Measurements from ENCODE around the gene STX18. TPM values are rescaled to one million over a fixed set of nuclear protein-coding genes. Genes with fewer than 3 reads are reported as not detected.
"Not testable (repeated sequence)": the region's sequence is repeated elsewhere in the genome, so short reads cannot be mapped to it uniquely, and the experiment has no call there.

The STX18 gene
- total RNA-seq, 2 experiments from 2014 or later: 28.8 to 32.0 TPM

GRCh38 chr4:4559596-4559995 is 17.7 kb upstream of the STX18 start:
- CTCF ChIA-PET: no interaction called here
- POLR2A ChIA-PET: interaction anchor here (0.6 kb wide), 1 partner anchor 65 kb away, joined by 6 read pairs; no protein-coding TSS in a partner anchor

DNA sequence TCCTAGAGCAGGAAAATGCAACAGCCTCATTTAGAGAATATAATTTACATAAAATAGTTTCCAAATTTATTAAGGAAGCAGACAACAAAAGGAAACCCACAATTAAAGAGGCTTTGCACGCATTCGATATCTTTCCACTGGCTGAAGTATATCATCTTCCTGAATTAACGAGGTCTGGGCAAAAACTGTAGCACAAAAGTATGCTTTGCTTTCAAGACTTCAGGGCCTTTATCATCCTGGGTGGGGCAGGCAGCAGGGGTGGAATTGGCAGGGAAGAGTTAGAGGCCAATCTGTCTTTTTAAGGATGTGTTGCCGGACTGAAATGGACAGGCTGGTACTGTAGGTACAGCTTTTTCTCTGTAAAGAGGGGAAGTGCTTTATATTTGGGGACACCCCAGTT is 17.0 kb upstream of the STX18 start:
- POLR2A ChIA-PET: no interaction called here
- CTCF ChIA-PET: no interaction called here

DNA sequence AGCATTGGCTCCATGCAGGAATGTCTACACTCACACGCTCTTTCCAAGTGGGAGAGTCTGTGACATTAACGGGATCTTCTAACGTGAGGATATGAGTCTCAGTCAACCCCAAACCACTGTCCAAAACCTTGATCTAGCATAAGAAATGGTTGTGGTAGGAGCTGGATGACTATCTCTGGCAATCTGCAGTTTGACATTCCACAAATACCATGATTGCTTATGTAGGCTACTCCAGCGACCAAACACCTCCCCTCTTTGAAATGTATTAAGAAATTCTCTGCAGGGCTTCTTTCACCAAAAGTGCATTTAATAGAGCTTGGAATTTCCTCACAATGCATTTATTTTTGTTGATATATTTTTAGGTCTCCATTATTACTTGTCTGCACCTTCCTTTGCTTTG is 14.1 kb upstream of the STX18 start:
- ChIA-PET POLR2A (interaction anchor here (1.7 kb wide), 1 partner anchor 14 kb away, joined by 4 read pairs; the partner anchor contains the start of gene STX18), CTCF (no interaction called here)

DNA sequence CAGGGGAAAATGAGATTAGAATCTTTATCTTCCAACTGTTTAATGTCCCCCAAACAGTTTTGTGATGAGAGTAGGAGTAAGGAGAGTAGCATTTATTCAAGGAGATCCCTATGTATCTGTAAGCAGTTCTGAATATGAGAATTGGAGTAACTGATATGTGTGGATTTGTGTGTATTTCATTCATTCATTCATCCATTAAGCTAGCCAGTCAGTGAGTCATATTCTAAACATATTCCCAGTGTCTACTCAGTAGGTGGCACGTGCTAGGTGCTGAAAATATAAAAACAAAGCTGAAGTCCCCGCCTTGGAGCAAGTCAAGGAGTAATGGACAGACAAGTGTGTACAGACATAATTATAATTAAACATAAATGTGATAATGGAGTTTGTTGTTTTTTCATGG is 12.4 kb upstream of the STX18 start:
- POLR2A ChIA-PET: no interaction called here

DNA sequence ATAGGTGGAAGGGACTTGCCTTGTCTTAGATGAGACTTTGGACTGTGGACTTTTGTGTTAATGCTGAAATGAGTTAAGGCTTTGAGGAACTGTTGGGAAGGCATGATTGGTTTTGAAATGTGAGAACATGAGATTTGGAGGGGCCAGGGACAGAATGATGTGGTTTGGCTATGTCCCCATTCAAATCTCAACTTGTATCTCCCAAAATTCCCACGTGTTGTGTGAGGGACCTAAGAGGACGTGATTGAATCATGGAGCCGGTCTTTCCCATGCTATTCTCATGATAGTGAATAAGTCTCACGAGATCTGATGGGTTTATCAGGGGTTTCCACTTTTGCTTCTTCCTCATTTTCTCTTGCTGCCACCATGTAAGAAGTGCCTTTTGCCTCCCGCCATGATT is 10.2 kb upstream of the STX18 start:
- CTCF ChIA-PET, POLR2A ChIA-PET: not testable (repeated sequence)

More for the DNA sequence above, 12.4 kb upstream of the STX18 start:
- CTCF ChIA-PET: interaction anchor here (1.2 kb wide), 1 partner anchor 9 kb away, joined by 3 read pairs; no protein-coding TSS in a partner anchor

GRCh38 chr4:4550161-4550560 is 8.3 kb upstream of the STX18 start:
- CTCF ChIA-PET, POLR2A ChIA-PET: not testable (repeated sequence)

GRCh38 chr4:4549534-4549933 is 7.7 kb upstream of the STX18 start:
- ChIA-PET CTCF (no interaction called here), POLR2A (no interaction called here)

DNA sequence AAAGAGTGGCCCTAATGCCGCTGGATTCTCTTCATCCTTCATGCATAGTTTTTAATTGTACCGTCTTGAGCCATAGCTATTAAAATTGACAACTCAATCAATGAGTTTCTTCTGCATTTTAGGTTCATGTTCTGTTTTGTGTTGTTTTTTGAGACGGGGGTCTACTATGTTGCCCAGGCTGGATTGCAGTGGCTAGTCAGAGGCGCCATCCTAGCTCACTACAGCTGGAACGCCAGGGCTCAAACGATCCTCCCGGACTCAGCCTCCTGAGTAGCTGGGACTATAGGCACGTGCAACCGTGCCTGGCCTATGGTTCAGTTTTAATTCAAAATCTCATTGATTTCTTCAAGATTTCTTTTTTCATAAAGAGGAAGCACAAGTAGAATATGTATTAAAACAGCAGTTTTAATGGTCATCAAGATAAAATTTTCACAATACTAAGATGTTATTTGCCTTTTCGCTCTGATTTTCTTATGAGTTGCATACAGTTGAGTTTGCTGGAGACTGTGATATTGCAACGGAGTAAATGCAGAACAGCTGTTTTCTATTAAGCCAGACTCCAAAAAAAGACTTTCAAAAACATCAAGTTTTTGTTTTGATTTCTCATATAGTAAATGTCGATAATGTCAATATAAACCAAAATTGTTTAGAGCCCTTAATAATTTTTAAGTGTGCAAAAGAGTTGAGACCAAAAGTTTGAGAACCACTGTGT is 1.1 kb upstream of the STX18 start:
- POLR2A ChIA-PET: interaction anchor here (1.2 to 1.6 kb wide), 3 partner anchors 13 to 33 kb away, joined by 4 to 7 read pairs (median 4); no protein-coding TSS in a partner anchor
- CTCF ChIA-PET: no interaction called here

- ChIA-PET CTCF (interaction anchor here (1.4 kb wide), 1 partner anchor 52 kb away, joined by 4 read pairs; no protein-coding TSS in a partner anchor), POLR2A (interaction anchor here (0.6 to 1.6 kb wide), 2 partner anchors 17 to 105 kb away, joined by 4 to 7 read pairs; no protein-coding TSS in a partner anchor)
Observed at GRCh38 chr4:4541040-4541631, 712 bp downstream of the STX18 start.

DNA sequence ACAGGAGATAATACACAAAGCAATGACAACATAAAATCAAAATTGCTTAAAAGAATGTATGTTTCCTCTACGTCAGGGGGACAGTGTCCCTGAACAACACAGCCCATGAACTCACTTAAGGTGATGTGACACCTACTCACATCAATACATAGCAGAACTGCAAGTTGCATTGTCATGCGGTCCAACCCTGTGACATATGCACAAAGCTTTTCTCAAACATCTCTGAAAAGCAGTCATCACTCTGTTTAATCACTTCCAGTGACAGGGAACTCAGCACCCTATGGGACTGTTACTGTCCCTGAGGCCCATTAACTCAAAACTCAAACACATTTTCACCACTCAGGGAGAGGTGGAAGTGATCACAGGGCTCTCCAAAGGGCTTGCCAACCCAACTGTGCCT is 2.4 kb downstream of the STX18 start:
- ChIA-PET CTCF (no interaction called here), POLR2A (no interaction called here)

DNA sequence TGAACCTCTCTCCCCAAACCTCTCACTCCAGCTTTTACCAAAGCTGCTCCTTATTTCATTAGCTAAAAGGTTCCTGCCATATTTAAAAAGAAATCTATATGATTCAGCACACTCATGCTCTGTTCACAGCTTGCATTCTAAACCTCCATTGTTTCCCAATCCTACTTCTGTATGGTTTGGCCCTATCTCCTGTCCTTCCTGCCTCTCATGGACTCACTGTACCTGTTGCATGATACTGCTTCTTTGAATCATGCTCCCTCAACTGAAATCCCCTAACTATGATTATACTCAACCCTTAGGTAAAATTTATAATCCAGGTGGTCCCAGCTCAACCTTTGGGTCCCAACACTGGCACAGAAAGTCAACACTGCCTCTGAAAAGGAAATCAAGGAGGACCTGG is 6.3 kb downstream of the STX18 start:
- ChIA-PET POLR2A (no interaction called here), CTCF (no interaction called here)

- ChIA-PET CTCF (no interaction called here), POLR2A (no interaction called here)
Observed at GRCh38 chr4:4534515-4535145, 7.2 kb downstream of the STX18 start.

GRCh38 chr4:4533461-4534169 is 8.2 kb downstream of the STX18 start:
- ChIA-PET POLR2A (no interaction called here), CTCF (no interaction called here)

GRCh38 chr4:4532371-4533154 is 9.3 kb downstream of the STX18 start:
- CTCF ChIA-PET: no interaction called here
- POLR2A ChIA-PET: no interaction called here

- CTCF ChIA-PET: no interaction called here
- POLR2A ChIA-PET: no interaction called here
Observed at GRCh38 chr4:4529392-4529791, 12.5 kb downstream of the STX18 start.

DNA sequence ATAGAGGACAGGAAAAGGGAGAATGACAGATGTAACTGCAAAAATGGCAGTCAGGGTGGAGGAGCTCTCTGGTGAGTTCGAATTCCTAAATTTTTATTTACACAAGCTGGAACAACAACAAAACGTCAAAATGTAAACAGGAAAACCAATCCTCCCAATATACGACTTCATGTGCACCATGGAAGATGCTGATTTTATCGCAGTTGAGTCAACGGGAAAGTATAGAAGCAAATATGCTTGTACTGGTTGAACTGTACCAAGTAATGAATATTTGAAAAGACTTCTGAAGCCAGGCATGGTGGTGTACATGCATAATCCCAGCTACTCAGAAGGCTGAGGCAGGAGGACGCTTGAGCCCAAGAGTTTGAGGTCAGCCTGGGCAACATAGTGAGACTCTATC is 15.4 kb downstream of the STX18 start:
- ChIA-PET CTCF (no interaction called here), POLR2A (no interaction called here)

GRCh38 chr4:4524364-4524763 is 17.5 kb downstream of the STX18 start:
- POLR2A ChIA-PET: interaction anchor here (1.5 kb wide), 1 partner anchor 18 kb away, joined by 7 read pairs; the partner anchor contains the start of gene STX18

DNA sequence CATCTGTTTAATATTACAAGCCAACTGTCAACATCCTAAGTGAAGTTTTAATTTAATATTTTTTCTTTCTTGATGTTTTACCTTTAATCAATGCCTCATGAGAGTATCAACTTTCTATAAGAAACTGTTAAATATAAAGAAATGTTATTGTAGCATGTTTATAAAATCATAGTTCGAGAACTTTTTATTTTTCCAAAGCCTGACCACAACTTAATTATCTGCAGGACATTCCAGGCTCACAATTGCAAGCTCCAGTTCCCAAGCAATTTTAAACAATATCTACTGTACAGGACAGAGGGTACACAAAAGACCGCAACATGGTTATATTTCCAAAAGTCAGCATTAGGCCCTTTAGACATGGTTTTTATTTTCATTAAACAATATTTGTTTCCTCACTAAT is 20.1 kb downstream of the STX18 start:
- POLR2A ChIA-PET: no interaction called here
- CTCF ChIA-PET: no interaction called here

More at GRCh38 chr4:4524364-4524763, 17.5 kb downstream of the STX18 start:
- CTCF ChIA-PET: interaction anchor here (1.6 kb wide), 1 partner anchor 13 kb away, joined by 4 read pairs; no protein-coding TSS in a partner anchor

- ChIA-PET CTCF (no interaction called here), POLR2A (no interaction called here)
Observed at GRCh38 chr4:4521136-4521535, 20.7 kb downstream of the STX18 start.

All from activated CD8-positive, alpha-beta memory T cell treated with anti-CD3 and anti-CD28 coated beads for 36 hours (primary cell).